Fibroblast of villous mesenchyme (primary cell): ENCODE measurements around the gene FHOD1. TPM values are rescaled to one million over a fixed set of nuclear protein-coding genes. Genes with fewer than 3 reads are reported as not detected.

Source experiments
- DNase-seq: peaks from one replicate; pipeline ENCODE4 v3.0.0-alpha.2; 2010; ENCODE audit warnings: low read depth
- H3K4me3 ChIP-seq: 2 replicates; pipeline ENCODE4 v1.5.1; 2011; ENCODE audit warnings: low read depth, mild to moderate bottlenecking, low read length
- total RNA-seq: library from RNA; depleted of rRNA; stranded (reverse); fragments of >200 nt; gene quantifications from 2 replicates; pipeline ENCODE4 v1.2.3, GENCODE V29; 2012
- TF ChIP-seq, protein P1 (sequence below): IDR thresholded peaks from 2 replicates; pipeline ENCODE4 v1.5.1; 2012; ENCODE audit warnings: low read depth, mild to moderate bottlenecking, low read length; ENCODE audit not compliant: insufficient read depth

The FHOD1 gene
- total RNA-seq, 1 donor = 22.9 TPM

- DNase-seq = peak; percentile 30
- no peak overlapping the region for H3K4me3 ChIP-seq
- TF ChIP-seq, protein P1, sequence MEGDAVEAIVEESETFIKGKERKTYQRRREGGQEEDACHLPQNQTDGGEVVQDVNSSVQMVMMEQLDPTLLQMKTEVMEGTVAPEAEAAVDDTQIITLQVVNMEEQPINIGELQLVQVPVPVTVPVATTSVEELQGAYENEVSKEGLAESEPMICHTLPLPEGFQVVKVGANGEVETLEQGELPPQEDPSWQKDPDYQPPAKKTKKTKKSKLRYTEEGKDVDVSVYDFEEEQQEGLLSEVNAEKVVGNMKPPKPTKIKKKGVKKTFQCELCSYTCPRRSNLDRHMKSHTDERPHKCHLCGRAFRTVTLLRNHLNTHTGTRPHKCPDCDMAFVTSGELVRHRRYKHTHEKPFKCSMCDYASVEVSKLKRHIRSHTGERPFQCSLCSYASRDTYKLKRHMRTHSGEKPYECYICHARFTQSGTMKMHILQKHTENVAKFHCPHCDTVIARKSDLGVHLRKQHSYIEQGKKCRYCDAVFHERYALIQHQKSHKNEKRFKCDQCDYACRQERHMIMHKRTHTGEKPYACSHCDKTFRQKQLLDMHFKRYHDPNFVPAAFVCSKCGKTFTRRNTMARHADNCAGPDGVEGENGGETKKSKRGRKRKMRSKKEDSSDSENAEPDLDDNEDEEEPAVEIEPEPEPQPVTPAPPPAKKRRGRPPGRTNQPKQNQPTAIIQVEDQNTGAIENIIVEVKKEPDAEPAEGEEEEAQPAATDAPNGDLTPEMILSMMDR = no peak
Observed at GRCh38 chr16:67207249-67208091, 39.8 kb downstream of the FHOD1 start.

GRCh38 chr16:67206838-67207248 lies 40.4 kb downstream of the FHOD1 start:
- TF ChIP-seq, protein P1 = no peak
- H3K4me3 ChIP-seq = no peak overlapping the region
- DNase-seq = no peak

DNA sequence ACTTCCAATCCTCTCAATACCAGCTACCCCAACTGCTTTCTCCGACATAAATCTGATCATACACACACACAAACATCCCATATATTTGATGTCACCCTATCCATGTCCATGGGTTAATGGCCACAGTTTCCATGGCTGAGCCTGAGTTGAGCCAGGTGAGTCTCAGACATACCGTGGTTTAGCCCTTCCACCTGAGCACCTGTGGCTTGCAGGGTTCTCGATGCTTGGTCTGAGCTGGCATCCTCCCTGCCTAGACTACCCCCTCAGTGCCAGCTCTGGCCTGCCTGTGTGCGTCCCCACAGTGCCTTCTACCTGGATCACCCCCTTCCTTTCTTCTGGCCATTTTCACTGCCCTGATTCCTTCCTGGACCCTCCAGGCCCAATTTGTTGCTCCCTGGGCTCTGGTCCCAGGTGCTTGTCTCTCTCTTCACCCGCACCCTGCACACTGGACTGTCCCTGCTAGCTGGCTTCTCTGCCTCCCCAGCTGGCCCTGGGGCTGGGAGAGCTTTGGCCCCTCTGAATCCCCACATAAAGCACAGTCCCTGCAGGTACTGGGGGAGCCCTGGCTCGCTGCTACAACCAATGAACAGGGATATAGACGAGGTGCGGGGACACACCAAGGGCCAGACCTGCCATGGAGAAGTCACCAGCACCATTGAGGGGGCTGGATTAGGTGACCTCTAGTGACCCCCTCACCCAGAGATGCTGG lies 41.0 kb downstream of the FHOD1 start:
- no peak for DNase-seq
- H3K4me3 ChIP-seq = no peak overlapping the region
- TF ChIP-seq, protein P1 = no peak

DNA sequence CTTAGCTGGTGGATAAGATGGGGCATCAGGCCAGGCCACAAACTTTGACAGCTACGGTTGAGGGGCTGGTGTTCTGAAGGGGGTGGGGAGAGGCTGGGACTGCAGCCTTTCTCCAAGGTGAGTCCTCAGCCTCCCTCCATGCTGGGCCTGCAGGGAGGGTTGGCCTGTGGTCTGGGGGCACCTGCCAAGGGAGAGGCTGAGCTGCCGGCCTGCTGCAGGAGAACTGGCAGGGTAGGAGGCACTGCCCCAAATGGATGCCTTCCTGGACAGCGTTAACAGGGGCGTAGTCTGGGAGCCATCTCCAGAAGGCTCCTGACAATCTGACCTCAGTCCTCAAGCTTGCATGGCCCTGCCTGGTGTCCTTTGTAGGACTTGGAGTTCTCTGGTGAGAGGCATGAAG lies 43.2 kb downstream of the FHOD1 start:
- DNase-seq = no peak
- TF ChIP-seq, protein P1 = no peak
- no peak overlapping the region for H3K4me3 ChIP-seq

GRCh38 chr16:67202956-67203493 lies 44.3 kb downstream of the FHOD1 start:
- no peak overlapping the region for H3K4me3 ChIP-seq
- DNase-seq = no peak
- TF ChIP-seq, protein P1 = no peak

DNA sequence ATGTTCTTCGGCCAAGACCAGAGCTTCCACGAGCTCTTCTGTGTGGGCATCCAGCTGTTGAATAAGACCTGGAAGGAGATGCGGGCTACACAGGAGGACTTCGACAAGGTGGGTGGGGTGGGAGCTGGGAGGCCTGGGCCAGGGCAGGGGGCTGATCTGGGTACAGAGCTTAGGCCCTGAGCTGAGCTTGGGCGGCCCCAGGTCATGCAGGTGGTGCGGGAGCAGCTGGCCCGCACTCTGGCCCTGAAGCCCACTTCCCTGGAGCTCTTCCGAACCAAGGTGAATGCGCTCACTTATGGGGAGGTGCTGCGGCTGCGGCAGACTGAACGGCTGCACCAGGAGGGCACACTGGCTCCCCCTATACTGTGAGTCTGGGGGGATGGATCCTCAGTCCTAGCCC lies 44.9 kb downstream of the FHOD1 start:
- TF ChIP-seq, protein P1 = no peak
- no peak overlapping the region for H3K4me3 ChIP-seq
- no peak for DNase-seq
